Skeletal muscle satellite cell (primary cell): ENCODE measurements around the gene FGGY.

Source experiments
- H3K27me3 ChIP-seq: 2 replicates; pipeline ENCODE4 v1.7.0; 2013; ENCODE audit warnings: low read length; ENCODE audit not compliant: control insufficient read depth, insufficient read depth
- H3K36me3 ChIP-seq: 2 replicates; pipeline ENCODE4 v1.7.0; 2013; ENCODE audit warnings: mild to moderate bottlenecking, control low read depth, low read length; ENCODE audit not compliant: insufficient read depth
- H3K4me1 ChIP-seq: 2 replicates; pipeline ENCODE4 v1.7.0; 2013; ENCODE audit warnings: low read length; ENCODE audit not compliant: control insufficient read depth, insufficient read depth
- H3K4me2 ChIP-seq: 2 replicates; pipeline ENCODE4 v1.7.0; 2013; ENCODE audit warnings: mild to moderate bottlenecking, low read length
- H3K4me3 ChIP-seq: 2 replicates; pipeline ENCODE4 v1.7.0; 2013; ENCODE audit warnings: low read length
- H3K9ac ChIP-seq: 2 replicates; pipeline ENCODE4 v1.7.0; 2013; ENCODE audit warnings: mild to moderate bottlenecking, low read depth, low read length, moderate library complexity
- H3K9me3 ChIP-seq: replicated peaks from 2 replicates; pipeline ENCODE4 v1.7.0; 2013; ENCODE audit warnings: mild to moderate bottlenecking, control low read depth, low read length

The FGGY gene

GRCh38 chr1:59427155-59427554 lies 130.3 kb downstream of the FGGY start:
- no peak overlapping the region for H3K9ac ChIP-seq
- H3K27me3 ChIP-seq = no peaks in the 10 kb centered on the region
- H3K4me2 ChIP-seq = peak overlapping the region; percentile 32
- no peak overlapping the region for H3K4me3 ChIP-seq
- H3K4me1 ChIP-seq = peaks cover 27% of the 10 kb centered on the region
- no peaks in the 10 kb centered on the region for H3K36me3 ChIP-seq
- no peaks in the 10 kb centered on the region for H3K9me3 ChIP-seq

- H3K9ac ChIP-seq = no peak overlapping the region
- no peaks in the 10 kb centered on the region for H3K27me3 ChIP-seq
- no peak overlapping the region for H3K4me3 ChIP-seq
- peak overlapping the region; percentile 32 for H3K4me2 ChIP-seq
- no peaks in the 10 kb centered on the region for H3K9me3 ChIP-seq
- H3K4me1 ChIP-seq = peaks cover 32% of the 10 kb centered on the region
- no peaks in the 10 kb centered on the region for H3K36me3 ChIP-seq
Measured at GRCh38 chr1:59427784-59428183, 130.9 kb downstream of the FGGY start.

- Histone ChIP-seq H3K4me3 (no peak overlapping the region), H3K4me1 (peaks cover 42% of the 10 kb centered on the region), H3K36me3 (no peaks in the 10 kb centered on the region), H3K4me2 (no peak overlapping the region), H3K9me3 (no peaks in the 10 kb centered on the region), H3K27me3 (no peaks in the 10 kb centered on the region), H3K9ac (no peak overlapping the region)
Measured at GRCh38 chr1:59428828-59429227, 131.9 kb downstream of the FGGY start.

- H3K4me1 ChIP-seq = peaks cover 50% of the 10 kb centered on the region
- no peaks in the 10 kb centered on the region for H3K27me3 ChIP-seq
- no peak overlapping the region for H3K4me2 ChIP-seq
- no peak overlapping the region for H3K9ac ChIP-seq
- no peak overlapping the region for H3K4me3 ChIP-seq
- no peaks in the 10 kb centered on the region for H3K36me3 ChIP-seq
- no peaks in the 10 kb centered on the region for H3K9me3 ChIP-seq
Measured at GRCh38 chr1:59429656-59430055, 132.8 kb downstream of the FGGY start.

- no peak overlapping the region for H3K4me3 ChIP-seq
- H3K9ac ChIP-seq = no peak overlapping the region
- H3K9me3 ChIP-seq = no peaks in the 10 kb centered on the region
- no peaks in the 10 kb centered on the region for H3K36me3 ChIP-seq
- peaks cover 50% of the 10 kb centered on the region for H3K4me1 ChIP-seq
- H3K4me2 ChIP-seq = no peak overlapping the region
- no peaks in the 10 kb centered on the region for H3K27me3 ChIP-seq
Measured at GRCh38 chr1:59431566-59432294, 134.8 kb downstream of the FGGY start.

- Histone ChIP-seq H3K4me1 (peaks cover 40% of the 10 kb centered on the region), H3K4me2 (no peak overlapping the region), H3K36me3 (no peaks in the 10 kb centered on the region), H3K9me3 (no peaks in the 10 kb centered on the region), H3K27me3 (no peaks in the 10 kb centered on the region), H3K9ac (peak overlapping the region; percentile 8), H3K4me3 (no peak overlapping the region)
Measured at GRCh38 chr1:59432531-59433439, 135.9 kb downstream of the FGGY start.

- H3K4me2 ChIP-seq = no peak overlapping the region
- H3K4me3 ChIP-seq = no peak overlapping the region
- peak overlapping the region; percentile 8 for H3K9ac ChIP-seq
- H3K36me3 ChIP-seq = no peaks in the 10 kb centered on the region
- no peaks in the 10 kb centered on the region for H3K9me3 ChIP-seq
- H3K27me3 ChIP-seq = no peaks in the 10 kb centered on the region
- H3K4me1 ChIP-seq = peaks cover 38% of the 10 kb centered on the region
Measured at GRCh38 chr1:59433440-59433813, 136.5 kb downstream of the FGGY start.

GRCh38 chr1:59434336-59434735 lies 137.4 kb downstream of the FGGY start:
- peak overlapping the region; percentile 57 for H3K9ac ChIP-seq
- H3K36me3 ChIP-seq = no peaks in the 10 kb centered on the region
- no peaks in the 10 kb centered on the region for H3K27me3 ChIP-seq
- H3K4me2 ChIP-seq = peak overlapping the region; percentile 12
- H3K4me1 ChIP-seq = peaks cover 38% of the 10 kb centered on the region
- no peaks in the 10 kb centered on the region for H3K9me3 ChIP-seq
- peak overlapping the region; percentile 7 for H3K4me3 ChIP-seq

GRCh38 chr1:59436637-59437036 lies 139.7 kb downstream of the FGGY start:
- no peak overlapping the region for H3K4me3 ChIP-seq
- peaks cover 36% of the 10 kb centered on the region for H3K4me1 ChIP-seq
- no peaks in the 10 kb centered on the region for H3K36me3 ChIP-seq
- H3K9me3 ChIP-seq = no peaks in the 10 kb centered on the region
- H3K4me2 ChIP-seq = no peak overlapping the region
- no peaks in the 10 kb centered on the region for H3K27me3 ChIP-seq
- no peak overlapping the region for H3K9ac ChIP-seq

GRCh38 chr1:59438058-59438560 lies 141.2 kb downstream of the FGGY start:
- Histone ChIP-seq H3K36me3 (no peaks in the 10 kb centered on the region), H3K4me1 (peaks cover 26% of the 10 kb centered on the region), H3K4me2 (no peak overlapping the region), H3K27me3 (no peaks in the 10 kb centered on the region), H3K9me3 (no peaks in the 10 kb centered on the region), H3K4me3 (no peak overlapping the region), H3K9ac (no peak overlapping the region)

GRCh38 chr1:59442492-59442891 lies 145.6 kb downstream of the FGGY start:
- no peaks in the 10 kb centered on the region for H3K9me3 ChIP-seq
- H3K4me2 ChIP-seq = no peak overlapping the region
- H3K36me3 ChIP-seq = no peaks in the 10 kb centered on the region
- H3K4me3 ChIP-seq = no peak overlapping the region
- H3K9ac ChIP-seq = no peak overlapping the region
- peaks cover 44% of the 10 kb centered on the region for H3K4me1 ChIP-seq
- no peaks in the 10 kb centered on the region for H3K27me3 ChIP-seq
